ENCODE results near the gene CYP26C1. TPM values are rescaled to one million over a fixed set of nuclear protein-coding genes. Genes with fewer than 3 reads are reported as not detected.
"Not testable (repeated sequence)": the region's sequence is repeated elsewhere in the genome, so short reads cannot be mapped to it uniquely, and the experiment has no call there.

CYP26C1 gene
- polyA plus RNA-seq, 1 donor, result 0.05 TPM

- DNase-seq, result no peak
Observed at GRCh38 chr10:93079663-93080349, 19.2 kb downstream of the CYP26C1 start.

DNA sequence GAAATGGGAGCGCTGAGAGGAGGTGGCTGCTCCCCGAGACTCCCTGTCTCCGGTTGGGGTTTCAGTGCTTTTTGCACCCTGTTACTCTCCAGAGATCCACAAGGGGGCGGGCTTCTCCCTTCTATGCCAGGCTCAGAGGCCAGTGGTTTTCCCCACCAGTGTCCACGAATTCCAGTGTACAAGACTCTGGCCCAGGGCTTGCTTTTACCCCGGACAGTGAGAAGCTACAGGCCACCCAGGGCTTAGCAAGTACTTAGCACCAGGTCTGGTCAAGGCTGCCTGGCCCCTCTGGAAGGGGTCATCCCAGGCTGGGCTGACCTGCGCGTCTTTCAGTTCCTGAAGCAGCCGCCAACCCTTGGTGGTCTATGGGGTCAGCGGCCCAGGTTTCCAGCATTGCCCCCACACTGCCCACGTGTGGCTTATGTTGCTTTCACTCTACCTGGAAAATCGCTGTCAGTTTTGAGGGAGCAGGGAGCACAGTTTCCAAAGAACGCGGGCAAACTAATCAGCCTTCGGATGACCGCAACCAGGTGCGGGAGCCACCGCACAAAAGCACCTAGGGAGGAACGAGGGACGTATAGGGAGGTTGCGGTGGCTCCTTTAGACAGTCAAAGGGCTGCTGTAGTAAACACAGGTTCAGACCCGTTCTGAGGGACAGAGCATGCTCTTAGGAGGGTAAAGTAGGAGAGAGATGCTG is 19.9 kb downstream of the CYP26C1 start:
- no peak for DNase-seq

GRCh38 chr10:93081318-93081717 is 20.7 kb downstream of the CYP26C1 start:
- no peak for DNase-seq

- DNase-seq, result no peak
Observed at GRCh38 chr10:93081834-93082233, 21.2 kb downstream of the CYP26C1 start.

GRCh38 chr10:93083743-93084539 is 23.3 kb downstream of the CYP26C1 start:
- DNase-seq, result no peak

DNA sequence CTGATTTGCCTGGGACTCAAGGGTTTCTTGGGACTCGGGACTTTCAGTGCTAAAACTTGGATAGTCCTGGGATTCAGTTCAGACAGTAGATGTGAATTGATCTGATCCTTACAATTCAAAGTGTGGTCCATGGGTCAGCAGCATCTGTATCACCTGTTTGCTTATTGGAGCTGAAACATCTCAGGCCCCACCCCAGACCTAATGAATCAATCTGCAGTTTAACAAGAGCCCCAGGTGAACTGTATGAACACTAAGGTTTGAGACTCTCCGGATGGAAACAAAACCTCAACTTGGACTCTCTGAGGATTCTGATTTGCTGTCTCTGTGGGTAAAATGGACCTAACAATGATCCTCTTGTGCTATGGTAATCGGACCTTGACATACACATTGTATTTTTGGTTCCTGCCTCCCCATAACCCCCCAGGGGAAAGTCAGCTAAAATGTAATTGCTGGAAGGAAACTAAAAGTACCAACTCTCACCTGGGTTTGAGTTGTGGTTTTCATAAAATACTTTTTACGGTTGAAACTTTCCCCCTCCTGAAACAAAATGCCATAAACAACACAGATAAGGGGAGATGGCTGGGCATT is 24.8 kb downstream of the CYP26C1 start:
- no peak for DNase-seq

DNA sequence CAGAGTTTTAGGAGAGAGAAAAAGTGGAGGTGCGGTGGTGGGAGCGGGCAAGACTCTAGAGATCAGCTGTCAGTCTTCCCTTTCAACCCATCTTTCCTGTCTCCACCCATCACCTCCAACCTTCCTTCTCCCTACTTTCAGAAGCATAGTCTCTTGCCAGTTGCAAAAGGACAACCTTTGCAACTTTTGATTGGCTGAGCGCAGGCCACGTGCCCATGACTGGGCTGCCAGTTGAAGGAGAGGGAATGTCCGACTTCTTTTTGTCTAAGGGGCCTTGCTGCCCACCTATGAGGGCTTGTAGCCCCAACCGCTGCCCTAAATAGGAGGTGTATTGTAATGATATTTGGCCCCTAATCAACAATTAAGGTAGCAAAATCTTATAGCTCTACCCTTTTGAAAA is 25.7 kb downstream of the CYP26C1 start:
- DNase-seq, result no peak

DNA sequence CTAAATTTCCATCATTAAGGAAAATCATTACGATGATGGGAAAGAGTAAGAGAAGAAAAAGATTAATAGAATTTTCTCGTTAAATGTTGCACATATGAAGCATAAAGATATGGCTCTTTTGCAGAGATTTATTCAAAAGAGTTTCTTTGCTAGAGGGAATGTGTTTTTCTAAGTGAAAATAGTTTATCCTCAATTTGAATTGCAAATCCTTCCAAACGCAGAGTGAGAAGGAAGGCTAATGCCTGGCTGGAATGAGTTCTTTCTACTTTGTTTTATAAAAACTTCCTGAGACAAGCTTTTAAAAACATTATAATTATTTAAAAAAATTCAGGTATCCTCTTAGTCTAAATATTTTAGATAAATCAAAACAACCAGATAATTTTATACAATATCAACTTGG is 27.2 kb downstream of the CYP26C1 start:
- no peak for DNase-seq

GRCh38 chr10:93088466-93088865 is 27.9 kb downstream of the CYP26C1 start:
- no peak for DNase-seq

DNA sequence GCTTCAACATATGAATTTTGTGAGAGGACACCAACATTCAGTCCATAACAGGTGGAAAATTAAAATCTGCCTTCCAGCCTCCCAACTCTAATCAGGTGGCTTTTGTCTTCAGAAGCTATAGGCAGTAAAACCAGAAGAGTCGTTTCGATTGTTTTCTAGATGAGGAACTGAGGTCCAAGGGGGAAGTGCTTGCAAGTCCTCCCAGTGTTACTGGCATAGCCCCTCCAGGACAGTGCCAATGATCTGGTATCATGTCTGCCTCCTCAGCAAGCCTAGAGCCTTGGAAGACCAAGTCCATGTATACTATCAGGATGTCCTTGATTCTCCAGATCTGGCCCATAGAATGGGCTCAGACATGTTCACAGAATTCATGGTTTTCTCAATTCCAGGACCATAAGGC is 30.0 kb downstream of the CYP26C1 start:
- DNase-seq, result no peak

GRCh38 chr10:93091960-93092359 is 31.4 kb downstream of the CYP26C1 start:
- no peak for DNase-seq

- no peak for DNase-seq
Observed at GRCh38 chr10:93095225-93095624, 34.6 kb downstream of the CYP26C1 start.

GRCh38 chr10:93096901-93097300 is 36.3 kb downstream of the CYP26C1 start:
- DNase-seq, result no peak

GRCh38 chr10:93097386-93097785 is 36.8 kb downstream of the CYP26C1 start:
- no peak for DNase-seq

GRCh38 chr10:93098816-93099215 is 38.2 kb downstream of the CYP26C1 start:
- DNase-seq, result no peak

DNA sequence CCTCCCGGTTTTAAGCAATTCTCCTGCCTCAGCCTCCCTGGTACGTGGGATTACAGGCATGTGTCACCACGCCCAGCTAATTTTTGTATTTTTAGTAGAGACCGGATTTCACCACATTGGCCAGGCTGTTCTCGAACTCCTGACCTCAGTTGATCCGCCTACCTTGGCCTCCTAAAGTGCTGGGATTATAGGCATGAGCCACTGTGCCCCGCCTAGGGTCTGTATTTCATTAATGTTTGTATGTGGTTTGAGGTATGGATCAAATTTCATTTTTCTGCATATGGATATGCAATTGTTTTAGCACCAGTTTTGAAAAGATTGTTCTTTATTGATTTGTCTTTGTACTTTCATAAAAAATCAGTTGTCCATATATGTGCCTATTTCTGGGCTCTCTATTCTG is 39.1 kb downstream of the CYP26C1 start:
- no peak for DNase-seq

- not testable (repeated sequence) for DNase-seq
Observed at GRCh38 chr10:93101148-93101547, 40.5 kb downstream of the CYP26C1 start.

DNA sequence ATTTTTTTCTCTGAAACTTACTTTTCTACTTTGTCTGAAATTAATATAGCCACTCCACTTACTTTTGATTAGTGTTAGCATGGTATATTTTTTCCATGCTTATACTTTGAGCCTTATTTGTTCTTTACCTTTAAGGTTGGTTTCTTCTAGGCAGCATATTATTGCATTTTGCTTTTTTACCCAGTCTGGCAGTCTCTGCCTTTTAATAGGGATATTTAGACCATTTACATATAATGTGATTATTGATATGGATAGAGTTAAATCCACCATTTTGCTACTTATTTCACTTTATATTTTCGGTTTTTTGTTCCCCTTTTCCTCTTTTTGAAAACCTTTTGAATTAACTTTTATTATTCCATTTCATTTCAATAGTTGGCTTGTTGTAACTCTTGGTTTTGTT is 43.4 kb downstream of the CYP26C1 start:
- DNase-seq, result no peak

DNA sequence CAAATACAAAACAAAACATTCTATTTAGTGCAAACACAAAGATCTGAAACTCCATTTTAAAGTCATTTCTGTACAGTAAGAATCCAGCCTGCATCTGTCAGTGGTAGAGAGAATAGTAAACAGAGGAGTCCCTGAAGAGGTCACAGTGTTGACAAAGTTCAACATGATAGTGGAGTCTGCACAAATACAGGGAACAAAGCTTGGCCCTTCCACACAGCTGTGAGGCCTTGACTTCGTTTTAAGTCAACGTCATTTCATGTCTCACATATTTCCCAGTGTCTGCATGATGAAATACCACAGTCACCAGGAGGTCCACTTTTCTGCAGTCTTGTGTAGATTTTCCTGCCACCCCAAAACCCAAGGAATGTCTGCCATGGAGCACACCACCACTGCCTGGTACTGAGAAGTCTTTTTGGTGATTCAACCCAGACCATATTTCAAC is 46.1 kb downstream of the CYP26C1 start:
- no peak for DNase-seq

DNA sequence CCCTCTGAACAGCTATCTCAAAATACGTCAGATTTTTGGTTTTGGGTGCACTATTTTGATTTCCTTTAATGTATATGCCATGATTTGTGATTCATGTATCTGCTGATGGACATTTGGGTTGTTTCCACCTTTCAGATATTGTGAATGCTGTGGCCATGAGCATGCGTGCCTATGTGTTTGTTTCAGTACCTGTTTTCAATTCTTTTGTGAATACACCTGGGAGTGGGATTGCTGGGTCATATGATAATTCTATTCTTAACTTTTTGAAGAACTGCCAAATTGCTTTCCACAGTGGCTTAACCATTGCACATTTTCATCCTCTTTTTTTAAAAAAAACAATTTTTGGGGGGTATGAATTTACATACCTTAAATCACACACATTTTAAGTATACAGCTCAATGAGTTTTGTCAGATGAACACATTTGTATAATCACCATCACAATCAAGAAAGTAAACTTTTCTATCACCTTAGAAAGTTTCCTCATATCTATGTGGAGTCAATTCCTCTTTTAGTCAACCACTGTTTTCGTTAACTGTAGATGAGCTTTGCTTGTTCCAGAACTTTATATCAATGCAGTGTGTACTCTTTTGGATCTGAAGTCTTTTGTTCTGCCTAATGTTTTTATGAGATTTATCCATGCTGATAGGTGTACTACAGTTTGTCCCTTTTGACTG is 50.0 kb downstream of the CYP26C1 start:
- no peak for DNase-seq

- no peak for DNase-seq
Observed at GRCh38 chr10:93113042-93113441, 52.4 kb downstream of the CYP26C1 start.

All from left kidney (tissue), 2 donors.